ENCODE data around the gene HSF4.
A peak's percentile ranks its signal among the peaks of the same experiment; 100 is the strongest.

Gene HSF4

DNA sequence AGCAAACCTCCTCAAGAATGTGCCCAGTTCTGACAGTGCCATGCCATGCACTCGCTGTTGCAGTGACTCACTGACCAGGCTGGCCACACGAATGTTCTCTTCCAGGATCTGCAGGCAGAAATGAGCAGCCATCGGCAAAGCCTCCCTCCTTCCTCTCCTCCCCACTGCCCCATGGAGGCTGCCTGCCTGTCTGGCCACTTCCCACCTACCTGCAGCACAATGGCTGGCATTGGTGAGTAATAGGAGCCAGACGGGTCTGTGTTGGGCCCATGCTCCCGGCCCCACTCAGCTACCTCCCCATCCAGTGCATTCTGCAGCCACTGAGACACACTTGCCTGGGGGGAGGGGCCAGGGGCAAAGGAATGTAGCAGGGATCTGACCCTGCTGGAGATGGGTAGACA is 22.0 kb downstream of the HSF4 start:
- no peak for DNase-seq

DNA sequence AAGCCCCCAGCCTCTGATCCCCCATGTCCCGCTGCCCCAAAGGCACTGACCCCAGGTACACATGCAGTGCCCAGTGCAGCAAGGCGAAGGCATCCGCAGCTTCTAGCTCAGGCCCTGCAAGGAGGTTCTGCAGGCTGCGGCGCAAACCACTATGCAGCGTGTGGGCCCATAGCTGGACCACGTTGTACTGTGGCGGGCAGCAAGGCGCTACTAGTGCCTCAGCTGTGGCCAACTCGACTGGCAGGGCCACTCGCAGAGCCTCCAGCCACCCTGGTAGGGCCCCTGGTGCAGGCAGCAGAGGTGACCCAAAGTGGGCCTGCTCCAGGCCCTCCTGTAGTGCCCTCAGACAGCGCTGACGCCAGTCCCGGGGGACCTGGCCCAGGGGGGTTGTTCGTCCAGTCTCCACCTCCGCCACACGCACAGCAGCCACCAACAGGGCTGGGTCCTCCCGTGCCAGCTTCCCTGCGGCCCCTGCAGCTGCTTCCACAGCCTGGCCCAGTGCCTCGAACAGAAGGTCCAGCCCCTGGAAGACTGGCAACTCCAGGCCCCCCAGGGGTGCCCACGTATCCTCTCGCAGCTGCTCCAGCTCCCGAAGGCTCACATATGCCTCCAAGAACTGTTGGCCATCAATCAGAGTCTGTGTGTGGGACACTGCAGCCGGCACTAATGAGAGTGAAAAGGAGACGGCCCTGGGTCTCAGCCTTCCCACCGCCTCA is 22.8 kb downstream of the HSF4 start:
- DNase-seq = no peak

DNA sequence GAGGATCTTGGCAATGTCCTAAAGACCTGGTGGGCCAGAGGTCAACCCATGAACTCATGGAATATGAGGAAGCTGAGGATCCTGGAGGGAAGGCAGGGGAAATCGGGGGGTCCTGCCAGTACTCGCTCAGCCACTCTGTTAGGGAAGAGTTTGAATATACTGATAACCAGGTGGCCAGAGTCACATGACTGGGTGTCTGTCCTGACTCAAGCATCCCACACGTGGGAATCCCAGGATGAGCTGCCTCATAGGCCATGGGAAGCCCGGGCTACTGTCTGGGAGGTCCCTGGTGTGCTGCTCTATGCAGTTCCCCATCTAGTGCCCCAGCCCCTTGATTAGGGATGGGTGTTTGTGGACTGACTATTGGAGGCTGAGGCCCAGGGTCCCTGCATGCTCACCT is 23.8 kb downstream of the HSF4 start:
- no peak for DNase-seq

- DNase-seq = no peak
These were observed 24.3 kb downstream of the HSF4 start for GRCh38 chr16:67188798-67189197.

DNA sequence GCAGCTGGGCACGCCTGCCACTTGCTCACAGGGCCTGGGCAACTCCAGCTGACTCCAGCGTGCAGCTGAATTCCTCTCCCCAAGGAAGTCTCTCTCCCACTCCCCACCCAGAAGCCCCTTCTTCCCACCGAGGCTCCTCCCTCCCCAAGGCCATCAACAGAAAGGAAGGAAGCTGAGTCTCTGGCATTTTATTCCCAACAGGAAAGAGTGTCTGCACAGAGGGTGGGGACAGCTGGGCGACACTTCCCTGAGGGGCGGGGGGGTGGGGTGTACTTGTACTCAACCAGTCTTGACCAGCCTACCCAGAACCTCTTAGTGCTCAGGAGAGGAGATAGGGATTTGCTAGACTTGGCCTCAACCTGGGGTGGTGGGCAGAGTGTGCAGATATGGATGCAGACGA is 25.5 kb downstream of the HSF4 start, which contains the start of gene EXOC3L1:
Gene EXOC3L1, minus strand, starts transcription at position 96 of the 400 bp plus-strand sequence. CDS start 460 bp downstream, outside the sequence.
- no peak for DNase-seq

GRCh38 chr16:67190448-67191399 is 26.2 kb downstream of the HSF4 start:
- no peak for DNase-seq

DNA sequence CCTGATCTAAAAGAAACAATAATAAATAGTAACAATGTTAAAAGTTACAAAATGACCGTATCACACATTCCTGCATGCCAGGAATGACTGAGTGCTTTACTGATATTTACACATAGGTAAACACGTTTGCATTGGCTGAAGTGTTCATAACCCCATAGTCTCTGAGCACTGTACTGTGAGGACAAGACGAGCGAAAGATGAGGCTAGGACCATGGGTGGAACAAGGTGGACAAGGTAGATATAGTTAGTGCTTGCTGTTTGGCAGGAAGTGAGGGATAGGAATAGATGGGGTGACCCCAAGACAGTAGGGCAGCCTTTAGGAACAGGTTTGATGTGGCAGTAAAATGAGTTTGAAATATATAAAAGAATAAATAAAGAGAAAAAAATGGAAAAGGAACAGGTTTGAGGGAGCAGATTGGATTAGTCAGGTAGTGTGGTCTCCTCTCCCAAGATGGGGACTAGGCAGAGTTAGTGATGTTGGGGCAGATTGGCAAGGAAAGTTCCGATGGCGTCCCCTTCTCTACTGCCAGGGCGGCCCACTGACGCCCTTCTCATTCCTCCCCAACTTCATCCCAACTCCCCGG is 27.0 kb downstream of the HSF4 start:
- DNase-seq = no peak

- DNase-seq = peak; percentile 86
These were observed 27.6 kb downstream of the HSF4 start, which contains the start of gene E2F4 for GRCh38 chr16:67191995-67192681. Gene E2F4, plus strand, starts transcription at chr16:67192155. Its CDS starts 73 bp downstream, at chr16:67192228.

DNA sequence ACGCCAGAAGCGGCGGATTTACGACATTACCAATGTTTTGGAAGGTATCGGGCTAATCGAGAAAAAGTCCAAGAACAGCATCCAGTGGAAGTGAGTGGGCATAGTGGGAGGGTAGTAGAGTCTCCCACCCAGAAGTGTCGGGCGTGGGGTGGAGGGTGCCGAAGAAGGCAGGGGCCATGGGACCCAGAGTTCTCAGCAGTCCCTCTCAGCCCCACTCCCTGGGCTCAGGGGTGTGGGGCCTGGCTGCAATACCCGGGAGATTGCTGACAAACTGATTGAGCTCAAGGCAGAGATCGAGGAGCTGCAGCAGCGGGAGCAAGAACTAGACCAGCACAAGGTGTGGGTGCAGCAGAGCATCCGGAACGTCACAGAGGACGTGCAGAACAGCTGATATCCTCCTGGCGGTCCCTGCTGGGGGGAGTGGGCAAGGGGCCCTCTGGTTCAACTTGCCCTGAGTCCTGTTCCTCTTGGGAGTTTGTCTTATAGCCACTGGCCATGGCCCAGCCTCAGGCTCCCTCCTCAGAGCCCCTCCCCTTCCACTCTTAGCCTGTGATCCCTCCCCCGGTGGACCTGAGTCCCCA is 28.3 kb downstream of the HSF4 start:
- DNase-seq = no peak

DNA sequence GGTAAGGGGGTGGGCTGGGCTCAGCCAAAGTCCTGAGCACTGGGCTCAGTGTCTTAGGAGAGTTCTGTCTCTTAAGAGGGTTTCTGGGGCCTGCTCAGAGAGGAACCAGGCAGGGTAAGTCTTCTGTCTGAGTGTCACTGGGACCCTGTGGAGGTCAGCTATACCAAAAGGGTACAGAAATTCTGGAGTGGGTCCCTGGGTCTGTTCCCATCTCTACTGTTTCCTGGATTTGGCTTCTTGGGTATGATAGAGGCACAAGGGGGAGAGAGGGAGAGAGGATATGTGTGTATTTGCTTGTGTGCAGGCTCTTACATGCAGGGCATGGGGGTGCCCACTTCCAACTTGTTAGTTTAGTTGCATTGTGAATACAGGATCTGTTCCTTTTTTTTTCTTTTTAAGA is 29.0 kb downstream of the HSF4 start:
- DNase-seq = no peak

- DNase-seq = no peak
These were observed 29.7 kb downstream of the HSF4 start for GRCh38 chr16:67194260-67194659.

GRCh38 chr16:67195676-67196075 is 31.1 kb downstream of the HSF4 start:
- no peak for DNase-seq

DNA sequence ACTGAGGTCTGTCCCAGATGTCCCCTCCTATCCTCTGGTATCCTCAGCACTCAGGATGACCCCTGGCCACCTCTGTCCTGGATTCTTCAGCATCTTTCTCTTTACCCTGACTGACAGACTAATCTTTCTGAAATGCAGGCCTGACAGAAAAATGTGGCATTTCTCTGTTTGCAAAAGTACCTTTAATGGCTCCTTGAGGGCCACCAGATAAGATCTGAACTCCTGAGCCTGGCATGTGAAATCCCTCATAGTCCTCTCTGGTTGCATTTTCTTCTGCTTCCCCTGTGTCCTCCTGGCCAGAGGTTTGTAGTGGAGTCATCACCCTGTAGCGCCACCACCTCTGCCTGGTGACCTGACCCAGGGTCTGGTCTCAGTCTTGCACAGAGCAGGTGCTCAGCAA is 32.3 kb downstream of the HSF4 start:
- DNase-seq = no peak

DNA sequence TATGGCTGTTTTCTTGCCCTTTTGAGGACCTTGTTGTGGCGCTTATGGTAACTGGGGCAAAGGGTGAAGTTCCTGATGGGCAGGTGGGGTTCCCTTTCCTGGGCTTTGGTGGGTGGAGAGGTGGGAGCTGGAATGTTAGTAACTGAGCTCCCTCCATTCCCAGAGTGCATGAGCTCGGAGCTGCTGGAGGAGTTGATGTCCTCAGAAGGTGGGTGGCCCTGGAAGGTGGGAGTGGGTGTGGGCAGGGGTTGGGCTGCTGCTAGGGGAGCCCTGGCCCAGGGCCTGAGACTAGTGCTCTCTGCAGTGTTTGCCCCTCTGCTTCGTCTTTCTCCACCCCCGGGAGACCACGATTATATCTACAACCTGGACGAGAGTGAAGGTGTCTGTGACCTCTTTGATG is 33.2 kb downstream of the HSF4 start:
- no peak for DNase-seq

DNA sequence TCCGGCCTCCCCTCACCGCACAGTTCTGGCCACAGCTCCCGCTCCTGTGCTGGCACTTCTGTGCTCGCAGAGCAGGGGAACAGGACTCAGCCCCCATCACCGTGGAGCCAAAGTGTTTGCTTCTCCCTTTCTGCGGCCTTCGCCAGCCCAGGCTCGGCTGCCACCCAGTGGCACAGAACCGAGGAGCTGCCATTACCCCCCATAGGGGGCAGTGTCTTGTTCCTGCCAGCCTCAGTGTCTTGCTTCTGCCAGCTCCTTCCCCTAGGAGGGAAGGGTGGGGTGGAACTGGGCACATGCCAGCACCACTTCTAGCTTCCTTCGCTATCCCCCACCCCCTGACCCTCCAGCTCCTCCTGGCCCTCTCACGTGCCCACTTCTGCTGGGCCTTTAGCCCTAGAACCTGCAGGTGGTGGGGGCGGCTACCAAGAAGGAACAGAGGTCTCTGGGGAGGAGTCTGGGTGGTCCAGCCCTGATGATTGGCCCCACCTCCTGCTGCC is 33.7 kb downstream of the HSF4 start:
- DNase-seq = no peak

GRCh38 chr16:67199011-67199807 is 34.7 kb downstream of the HSF4 start, which contains the start of gene ELMO3:
Gene ELMO3, plus strand, starts transcription at chr16:67199131. Its CDS starts 196 bp downstream, at chr16:67199327.
- DNase-seq = no peak

DNA sequence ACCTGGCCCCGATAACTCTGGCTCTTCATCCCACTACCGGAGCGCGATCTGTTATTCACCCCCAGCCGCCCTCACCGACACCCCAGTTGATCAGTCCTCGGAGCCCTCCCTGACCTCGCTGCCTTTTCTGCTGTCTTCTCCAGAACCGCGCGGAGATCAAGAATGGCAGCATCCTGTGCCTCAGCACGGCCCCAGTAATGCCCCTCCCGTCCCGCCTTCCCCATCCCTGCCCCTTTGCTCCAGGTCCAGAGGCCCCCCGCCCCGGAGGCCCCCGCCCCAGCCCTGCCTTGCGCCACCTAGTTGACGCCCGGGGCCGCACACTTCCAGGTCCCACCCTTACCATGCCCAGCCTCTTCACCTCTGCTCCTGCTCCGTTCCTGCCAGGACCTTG is 35.3 kb downstream of the HSF4 start:
- no peak for DNase-seq

DNA sequence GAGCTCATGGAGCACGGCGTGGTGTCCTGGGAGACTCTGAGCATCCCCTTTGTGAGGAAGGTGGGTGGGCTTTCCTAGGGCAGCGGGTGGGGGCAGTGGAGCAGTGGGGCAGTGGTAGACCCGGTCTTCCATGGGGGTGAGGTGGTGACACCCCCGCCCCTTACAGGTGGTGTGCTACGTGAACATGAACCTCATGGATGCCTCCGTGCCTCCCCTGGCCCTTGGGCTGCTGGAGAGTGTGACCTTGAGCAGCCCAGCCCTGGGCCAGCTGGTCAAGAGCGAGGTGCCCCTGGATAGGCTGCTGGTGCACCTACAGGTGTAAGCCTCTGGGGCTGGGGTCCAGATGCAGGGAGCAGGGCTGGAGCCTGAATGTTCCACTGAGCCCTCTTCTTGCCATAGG is 35.9 kb downstream of the HSF4 start:
- no peak for DNase-seq

DNA sequence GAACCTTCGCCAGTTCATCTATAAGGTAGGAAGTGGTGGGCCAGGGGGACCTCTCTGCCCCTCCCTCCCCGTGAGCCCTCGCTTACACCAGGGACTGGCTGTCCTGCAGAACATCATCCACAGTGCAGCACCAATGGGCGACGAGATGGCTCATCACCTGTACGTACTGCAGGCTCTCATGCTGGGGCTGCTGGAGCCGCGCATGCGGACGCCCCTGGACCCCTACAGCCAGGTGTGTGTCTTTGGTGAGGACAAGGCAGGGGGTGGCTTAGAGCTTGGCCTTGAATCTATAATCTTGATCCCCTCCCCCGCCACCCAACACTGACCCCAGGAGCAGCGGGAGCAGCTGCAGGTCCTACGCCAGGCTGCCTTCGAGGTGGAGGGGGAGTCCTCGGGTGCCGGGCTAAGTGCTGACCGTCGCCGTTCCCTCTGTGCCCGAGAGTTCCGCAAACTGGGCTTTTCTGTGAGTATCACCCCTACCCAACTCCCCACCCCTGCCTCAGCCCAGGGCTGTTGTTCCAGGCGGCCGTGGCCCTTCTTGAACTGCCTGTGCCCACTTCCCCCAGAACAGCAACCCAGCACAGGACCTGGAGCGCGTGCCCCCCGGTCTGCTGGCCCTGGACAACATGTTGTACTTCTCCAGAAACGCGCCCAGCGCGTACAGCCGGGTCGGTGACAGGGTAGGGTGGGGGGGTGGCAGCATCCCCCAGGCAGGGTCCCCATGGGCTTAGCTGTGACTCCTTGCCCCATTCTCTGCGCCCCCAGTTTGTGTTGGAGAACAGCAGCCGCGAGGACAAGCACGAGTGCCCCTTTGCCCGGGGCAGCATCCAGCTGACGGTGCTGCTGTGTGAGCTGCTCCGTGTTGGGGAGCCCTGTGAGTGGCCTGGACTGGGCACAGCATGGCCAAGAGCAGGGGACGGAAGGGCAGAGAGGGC is 37.1 kb downstream of the HSF4 start:
- DNase-seq = no peak

DNA sequence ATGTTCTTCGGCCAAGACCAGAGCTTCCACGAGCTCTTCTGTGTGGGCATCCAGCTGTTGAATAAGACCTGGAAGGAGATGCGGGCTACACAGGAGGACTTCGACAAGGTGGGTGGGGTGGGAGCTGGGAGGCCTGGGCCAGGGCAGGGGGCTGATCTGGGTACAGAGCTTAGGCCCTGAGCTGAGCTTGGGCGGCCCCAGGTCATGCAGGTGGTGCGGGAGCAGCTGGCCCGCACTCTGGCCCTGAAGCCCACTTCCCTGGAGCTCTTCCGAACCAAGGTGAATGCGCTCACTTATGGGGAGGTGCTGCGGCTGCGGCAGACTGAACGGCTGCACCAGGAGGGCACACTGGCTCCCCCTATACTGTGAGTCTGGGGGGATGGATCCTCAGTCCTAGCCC is 37.9 kb downstream of the HSF4 start:
- DNase-seq = no peak
